HUES6 (cell line): ENCODE measurements around the gene CUEDC1.

ENCODE experiments used
- H3K27ac ChIP-seq: 2 replicates; pipeline ENCODE4 v1.7.0; 2013; ENCODE audit warnings: low read depth, mild to moderate bottlenecking, low read length, inconsistent platforms
- H3K27me3 ChIP-seq: 2 replicates; pipeline ENCODE4 v1.6.1; 2013; ENCODE audit warnings: low read length; ENCODE audit not compliant: control insufficient read depth, insufficient read depth
- H3K36me3 ChIP-seq: 2 replicates; pipeline ENCODE4 v1.6.1; 2013; ENCODE audit warnings: low read length; ENCODE audit not compliant: control insufficient read depth, insufficient read depth
- H3K4me1 ChIP-seq: 2 replicates; pipeline ENCODE4 v1.6.1; 2013; ENCODE audit warnings: low read length; ENCODE audit not compliant: control insufficient read depth, insufficient read depth
- H3K4me3 ChIP-seq: 2 replicates; pipeline ENCODE4 v1.5.1; 2013; ENCODE audit warnings: low read depth, low read length
- H3K9ac ChIP-seq: one replicate; pipeline ENCODE4 v1.6.1; 2013; ENCODE audit warnings: mild to moderate bottlenecking, low read length
- H3K9me3 ChIP-seq: 2 replicates; pipeline ENCODE4 v1.6.1; 2013; ENCODE audit warnings: low read depth, low read length; ENCODE audit not compliant: control insufficient read depth, insufficient read depth

The CUEDC1 gene

GRCh38 chr17:57945996-57946797, 9.0 kb downstream of the CUEDC1 start:
- Histone ChIP-seq H3K27me3 (no peaks in the 10 kb centered on the region), H3K9ac (no peak overlapping the region), H3K4me1 (peaks cover 43% of the 10 kb centered on the region), H3K36me3 (no peaks in the 10 kb centered on the region), H3K9me3 (no peaks in the 10 kb centered on the region), H3K27ac (peak overlapping the region; percentile 20; the same call in 1 of the 2 replicates), H3K4me3 (no peak overlapping the region)

GRCh38 chr17:57944908-57945307, 10.3 kb downstream of the CUEDC1 start:
- Histone ChIP-seq H3K4me3 (no peak overlapping the region), H3K36me3 (no peaks in the 10 kb centered on the region), H3K9me3 (no peaks in the 10 kb centered on the region), H3K27me3 (no peaks in the 10 kb centered on the region), H3K27ac (no peak overlapping the region), H3K4me1 (peaks cover 39% of the 10 kb centered on the region), H3K9ac (no peak overlapping the region)

- Histone ChIP-seq H3K9ac (no peak overlapping the region), H3K27ac (no peak overlapping the region), H3K4me3 (no peak overlapping the region), H3K9me3 (no peaks in the 10 kb centered on the region), H3K27me3 (no peaks in the 10 kb centered on the region), H3K4me1 (peaks cover 32% of the 10 kb centered on the region), H3K36me3 (no peaks in the 10 kb centered on the region)
These were observed 11.6 kb downstream of the CUEDC1 start for GRCh38 chr17:57943645-57944044.

- Histone ChIP-seq H3K9ac (no peak overlapping the region), H3K9me3 (no peaks in the 10 kb centered on the region), H3K27me3 (no peaks in the 10 kb centered on the region), H3K4me1 (peaks cover 27% of the 10 kb centered on the region), H3K36me3 (no peaks in the 10 kb centered on the region), H3K4me3 (no peak overlapping the region), H3K27ac (no peak overlapping the region)
These were observed 12.1 kb downstream of the CUEDC1 start for GRCh38 chr17:57943140-57943539.

- Histone ChIP-seq H3K9me3 (no peaks in the 10 kb centered on the region), H3K27ac (no peak overlapping the region), H3K4me3 (no peak overlapping the region), H3K9ac (no peak overlapping the region), H3K36me3 (no peaks in the 10 kb centered on the region), H3K4me1 (peaks cover 17% of the 10 kb centered on the region), H3K27me3 (no peaks in the 10 kb centered on the region)
These were observed 13.5 kb downstream of the CUEDC1 start for GRCh38 chr17:57941384-57942370.

- Histone ChIP-seq H3K36me3 (no peaks in the 10 kb centered on the region), H3K27me3 (no peaks in the 10 kb centered on the region), H3K4me3 (no peak overlapping the region), H3K4me1 (peaks cover 17% of the 10 kb centered on the region), H3K9me3 (no peaks in the 10 kb centered on the region), H3K27ac (no peak overlapping the region), H3K9ac (no peak overlapping the region)
These were observed 14.4 kb downstream of the CUEDC1 start for GRCh38 chr17:57940653-57941329.

- Histone ChIP-seq H3K9ac (no peak overlapping the region), H3K9me3 (no peaks in the 10 kb centered on the region), H3K36me3 (no peaks in the 10 kb centered on the region), H3K4me3 (no peak overlapping the region), H3K4me1 (peaks cover 21% of the 10 kb centered on the region), H3K27me3 (no peaks in the 10 kb centered on the region), H3K27ac (no peak overlapping the region)
These were observed 15.0 kb downstream of the CUEDC1 start for GRCh38 chr17:57940231-57940630.

- Histone ChIP-seq H3K27ac (no peak overlapping the region), H3K27me3 (no peaks in the 10 kb centered on the region), H3K4me1 (peaks cover 25% of the 10 kb centered on the region)
These were observed 15.4 kb downstream of the CUEDC1 start for GRCh38 chr17:57939797-57940196.

GRCh38 chr17:57938061-57938502, 17.1 kb downstream of the CUEDC1 start:
- no peak overlapping the region for H3K27ac ChIP-seq
- H3K4me1 ChIP-seq, result peaks cover 30% of the 10 kb centered on the region
- H3K4me3 ChIP-seq, result no peak overlapping the region
- no peak overlapping the region for H3K9ac ChIP-seq
- no peaks in the 10 kb centered on the region for H3K9me3 ChIP-seq
- H3K36me3 ChIP-seq, result no peaks in the 10 kb centered on the region
- H3K27me3 ChIP-seq, result no peaks in the 10 kb centered on the region

More at GRCh38 chr17:57939797-57940196, 15.4 kb downstream of the CUEDC1 start:
- Histone ChIP-seq H3K4me3 (no peak overlapping the region), H3K36me3 (no peaks in the 10 kb centered on the region), H3K9me3 (no peaks in the 10 kb centered on the region), H3K9ac (no peak overlapping the region)

- H3K4me1 ChIP-seq, result peaks cover 30% of the 10 kb centered on the region
- no peaks in the 10 kb centered on the region for H3K27me3 ChIP-seq
- H3K27ac ChIP-seq, result no peak overlapping the region
- no peaks in the 10 kb centered on the region for H3K9me3 ChIP-seq
- no peak overlapping the region for H3K9ac ChIP-seq
- H3K36me3 ChIP-seq, result no peaks in the 10 kb centered on the region
- no peak overlapping the region for H3K4me3 ChIP-seq
These were observed 17.7 kb downstream of the CUEDC1 start for GRCh38 chr17:57937492-57937891.
